Kidney epithelial cell (primary cell): ENCODE measurements around the gene CLEC4G. TPM values are rescaled to one million over a fixed set of nuclear protein-coding genes. Genes with fewer than 3 reads are reported as not detected.

Experiments used
- DNase-seq: peaks from one replicate; pipeline ENCODE4 v3.0.0-alpha.2; 2010; ENCODE audit warnings: low read depth
- H3K27me3 ChIP-seq: 2 replicates; pipeline ENCODE4 v1.6.0; 2011; ENCODE audit warnings: low read length; ENCODE audit not compliant: control insufficient read depth, insufficient read depth
- H3K36me3 ChIP-seq: 2 replicates; pipeline ENCODE4 v1.5.1; 2011; ENCODE audit warnings: low read length; ENCODE audit not compliant: control insufficient read depth, insufficient read depth
- H3K4me3 ChIP-seq: 2 replicates; pipeline ENCODE4 v1.5.1; 2011; ENCODE audit warnings: low read depth, mild to moderate bottlenecking, control low read depth, low read length
- total RNA-seq: library from RNA; depleted of rRNA; stranded (reverse); fragments of >200 nt; gene quantifications from 2 replicates; pipeline ENCODE4 v1.2.3, GENCODE V29; 2015
- TF ChIP-seq, protein P1 (sequence below): IDR thresholded peaks from 2 replicates; pipeline ENCODE4 v1.5.1; 2011; ENCODE audit warnings: mild to moderate bottlenecking, moderate library complexity, low read length, control low read depth, inconsistent platforms; ENCODE audit not compliant: insufficient read depth, poor library complexity, severe bottlenecking

The CLEC4G gene
- total RNA-seq, 1 donor from 2014 or later, result not detected

DNA sequence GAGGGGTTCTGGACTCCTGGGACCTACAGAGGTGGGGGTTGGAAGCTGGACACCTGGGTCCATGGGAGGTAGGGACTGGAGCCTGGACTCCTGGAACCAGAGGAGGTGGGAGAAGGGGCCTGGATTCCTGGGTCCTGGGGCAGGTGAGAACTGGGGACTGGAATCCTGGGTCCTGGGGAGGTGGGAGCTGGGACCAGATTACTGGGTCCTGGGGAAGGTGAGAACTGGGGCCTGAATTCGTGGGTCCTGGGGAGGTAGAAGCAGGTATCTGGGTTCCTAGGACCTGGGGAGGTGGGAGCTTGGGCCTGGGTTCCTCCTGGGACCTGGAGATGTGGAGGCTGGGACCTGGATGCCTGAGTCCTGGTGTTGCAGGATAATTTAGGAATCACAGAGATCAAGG lies 31.8 kb upstream of the CLEC4G start:
- Histone ChIP-seq H3K36me3 (no peaks in the 10 kb centered on the region), H3K4me3 (no peak overlapping the region), H3K27me3 (peaks cover 2% of the 10 kb centered on the region)
- DNase-seq, result no peak
- TF ChIP-seq, protein P1, sequence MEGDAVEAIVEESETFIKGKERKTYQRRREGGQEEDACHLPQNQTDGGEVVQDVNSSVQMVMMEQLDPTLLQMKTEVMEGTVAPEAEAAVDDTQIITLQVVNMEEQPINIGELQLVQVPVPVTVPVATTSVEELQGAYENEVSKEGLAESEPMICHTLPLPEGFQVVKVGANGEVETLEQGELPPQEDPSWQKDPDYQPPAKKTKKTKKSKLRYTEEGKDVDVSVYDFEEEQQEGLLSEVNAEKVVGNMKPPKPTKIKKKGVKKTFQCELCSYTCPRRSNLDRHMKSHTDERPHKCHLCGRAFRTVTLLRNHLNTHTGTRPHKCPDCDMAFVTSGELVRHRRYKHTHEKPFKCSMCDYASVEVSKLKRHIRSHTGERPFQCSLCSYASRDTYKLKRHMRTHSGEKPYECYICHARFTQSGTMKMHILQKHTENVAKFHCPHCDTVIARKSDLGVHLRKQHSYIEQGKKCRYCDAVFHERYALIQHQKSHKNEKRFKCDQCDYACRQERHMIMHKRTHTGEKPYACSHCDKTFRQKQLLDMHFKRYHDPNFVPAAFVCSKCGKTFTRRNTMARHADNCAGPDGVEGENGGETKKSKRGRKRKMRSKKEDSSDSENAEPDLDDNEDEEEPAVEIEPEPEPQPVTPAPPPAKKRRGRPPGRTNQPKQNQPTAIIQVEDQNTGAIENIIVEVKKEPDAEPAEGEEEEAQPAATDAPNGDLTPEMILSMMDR, result no peak

DNA sequence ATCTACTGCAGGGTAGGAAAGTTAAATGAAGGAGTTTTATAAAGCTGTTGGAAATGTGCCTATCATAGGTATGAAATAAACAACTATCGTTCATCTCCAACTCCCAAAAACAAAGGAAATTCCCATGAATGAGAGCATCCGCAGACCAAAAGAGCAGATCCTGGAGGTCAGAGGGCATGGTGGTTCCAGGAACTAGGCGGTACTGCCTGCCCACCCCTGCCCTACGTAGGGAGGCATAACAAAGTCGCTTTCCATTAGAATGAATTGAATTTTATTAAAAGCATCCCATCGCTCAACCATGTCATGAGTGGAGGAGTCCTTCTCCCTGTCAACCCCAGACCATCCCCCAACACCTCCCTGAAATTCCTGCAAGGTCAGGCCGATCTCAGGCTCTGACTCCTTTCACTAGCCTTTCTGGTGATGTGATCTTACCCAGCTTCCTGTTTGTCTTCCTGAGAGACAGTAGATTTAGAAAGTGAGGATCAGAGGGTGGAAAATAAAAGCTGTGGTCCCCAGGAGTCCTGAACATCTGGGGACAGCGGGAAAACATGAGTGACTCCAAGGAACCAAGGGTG lies 30.9 kb upstream of the CLEC4G start, which contains the start of gene CLEC4M:
Gene CLEC4M (plus strand): TSS at position 525 of the 575 bp plus-strand sequence. CDS start 24 bp downstream, at position 549.
- Histone ChIP-seq H3K4me3 (no peak within 1 kb of the TSS), H3K27me3 (no peaks in the 10 kb centered on the region), H3K36me3 (no peaks in the 10 kb centered on the region)
- DNase-seq, result no peak
- TF ChIP-seq, protein P1, result no peak

DNA sequence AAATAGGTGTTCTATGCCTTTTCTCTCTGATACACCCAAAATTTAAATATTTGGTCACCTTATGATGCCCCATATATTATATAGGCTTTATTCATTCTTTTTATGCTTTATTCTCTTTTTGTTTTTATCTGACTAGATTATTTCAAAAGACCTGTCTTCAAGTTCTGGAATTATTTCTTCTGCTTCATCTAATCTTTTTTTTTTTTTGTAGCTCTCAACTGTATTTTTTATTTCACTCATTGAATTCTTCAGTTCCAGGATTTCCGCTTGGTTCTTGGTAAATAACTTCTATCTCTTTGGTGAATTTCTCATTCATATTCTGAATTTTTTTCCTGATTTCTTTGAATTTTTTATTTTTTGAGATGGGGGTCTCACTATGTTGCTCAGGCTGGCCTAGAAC lies 27.2 kb upstream of the CLEC4G start:
- Histone ChIP-seq H3K27me3 (no peaks in the 10 kb centered on the region), H3K36me3 (no peaks in the 10 kb centered on the region), H3K4me3 (no peak overlapping the region)
- no peak for DNase-seq
- TF ChIP-seq, protein P1, result no peak

DNA sequence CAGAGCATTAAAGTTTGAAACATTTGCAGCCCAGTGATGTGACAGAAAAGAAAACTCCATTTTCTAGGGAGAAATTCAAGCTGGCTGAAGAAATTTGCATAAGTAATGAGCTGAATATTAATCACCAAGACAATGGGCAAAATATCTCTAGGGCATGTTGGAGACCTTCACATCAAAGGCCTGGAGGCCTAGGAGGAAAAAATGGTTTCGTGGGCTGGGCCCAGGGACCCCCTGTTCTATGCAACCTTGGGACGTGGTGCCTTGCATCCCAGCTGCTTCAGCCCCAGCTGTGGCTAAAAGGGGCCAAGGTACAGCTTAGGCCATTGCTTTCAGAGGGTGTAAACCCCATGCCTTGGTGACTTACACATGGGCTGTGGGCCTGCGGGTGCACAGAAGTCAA lies 25.4 kb upstream of the CLEC4G start:
- TF ChIP-seq, protein P1, result no peak
- Histone ChIP-seq H3K27me3 (no peaks in the 10 kb centered on the region), H3K36me3 (no peaks in the 10 kb centered on the region), H3K4me3 (no peak overlapping the region)
- DNase-seq, result no peak

DNA sequence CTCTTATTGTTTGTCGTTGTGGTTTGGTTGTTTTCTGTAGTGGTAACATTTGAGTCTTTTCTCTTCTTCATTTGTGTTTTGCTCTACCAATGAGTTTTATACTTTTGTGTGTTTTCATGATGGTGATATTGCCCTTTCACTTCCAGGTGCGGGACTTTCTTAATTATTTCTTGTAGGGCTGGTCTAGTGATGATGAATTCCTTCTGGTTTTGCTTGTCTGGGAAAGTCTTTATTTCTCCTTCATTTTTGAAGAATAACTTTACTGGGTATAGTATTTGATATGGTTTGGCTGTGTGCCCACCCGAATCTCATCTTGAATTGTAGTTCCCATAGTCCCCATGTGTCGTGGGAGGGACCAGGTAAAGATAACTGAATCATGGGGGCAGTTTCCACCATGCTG lies 24.3 kb upstream of the CLEC4G start:
- no peak for DNase-seq
- TF ChIP-seq, protein P1, result no peak
- Histone ChIP-seq H3K36me3 (no peaks in the 10 kb centered on the region), H3K27me3 (no peaks in the 10 kb centered on the region), H3K4me3 (no peak overlapping the region)

DNA sequence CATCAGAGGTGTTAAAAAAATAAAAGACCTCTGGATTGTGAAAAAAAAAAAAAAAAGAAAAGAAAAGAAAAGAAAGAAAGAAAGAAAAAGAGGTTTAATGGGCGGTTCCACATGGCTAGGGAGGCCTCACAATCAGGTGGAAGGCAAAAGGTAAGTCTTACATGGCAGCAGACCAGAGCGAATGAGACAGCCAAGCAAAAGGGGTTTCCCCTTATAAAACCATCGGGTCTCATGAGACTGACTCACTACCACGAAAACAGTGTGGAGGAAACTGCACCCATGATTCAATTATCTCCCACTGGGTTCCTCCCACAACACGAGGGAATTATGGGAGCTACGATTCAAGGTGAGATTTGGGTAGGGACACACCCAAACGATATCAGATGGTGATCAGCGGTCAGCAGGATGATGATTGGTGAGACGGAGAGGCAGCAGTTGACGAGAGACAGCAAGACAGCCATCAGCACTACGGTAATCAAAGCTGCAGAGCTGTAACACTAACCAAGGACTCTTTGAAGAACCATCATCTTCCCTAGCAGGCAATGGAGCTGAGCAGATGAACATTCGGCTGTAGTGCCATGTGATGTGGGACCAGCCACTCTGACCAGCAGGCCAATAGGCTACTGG lies 19.4 kb upstream of the CLEC4G start:
- Histone ChIP-seq H3K36me3 (no peaks in the 10 kb centered on the region), H3K27me3 (no peaks in the 10 kb centered on the region), H3K4me3 (no peak overlapping the region)
- TF ChIP-seq, protein P1, result no peak
- no peak for DNase-seq
